HEK293T (cell line): ENCODE data around the gene AKAP4.

Experiments
- BHLHE40 ChIP-seq: fragments of 450-650 bp; IDR thresholded peaks from 2 replicates; pipeline ENCODE4 v1.6.1; 2016; ENCODE audit warnings: mild to moderate bottlenecking, moderate library complexity, borderline replicate concordance
- ELF4 ChIP-seq: fragments of 450-650 bp; IDR thresholded peaks from 2 replicates; pipeline ENCODE4 v1.6.1; 2017; ENCODE audit warnings: antibody characterized with exemption
- L3MBTL2 ChIP-seq: fragments of 450-650 bp; conservative IDR thresholded peaks from 2 replicates; pipeline ENCODE4 v1.6.1; 2016; ENCODE audit warnings: mild to moderate bottlenecking
- SP1 ChIP-seq: fragments of 450-650 bp; IDR thresholded peaks from 2 replicates; pipeline ENCODE4 v1.6.1; 2017
- ZNF384 ChIP-seq: fragments of 450-650 bp; IDR thresholded peaks from 2 replicates; pipeline ENCODE4 v1.6.1; 2016

DNA sequence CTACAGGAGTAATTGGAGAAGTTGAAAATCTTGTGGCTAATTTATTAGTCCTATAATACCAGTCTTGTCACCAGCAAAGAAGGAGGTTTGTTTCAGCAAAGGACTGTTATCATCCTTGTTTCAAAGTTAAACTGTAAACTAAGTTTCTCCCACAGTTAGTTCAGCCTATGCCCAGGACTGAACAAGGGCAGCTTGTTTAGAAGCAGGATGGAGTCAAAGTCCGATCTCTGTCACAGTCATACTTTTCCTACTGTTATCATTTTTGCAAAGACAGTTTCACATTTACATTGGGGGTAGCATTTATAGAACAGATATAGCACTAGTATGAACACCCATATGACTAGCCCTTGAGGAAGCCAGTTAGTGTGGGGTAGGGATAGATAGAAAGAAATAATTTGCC, 46.4 kb downstream of the AKAP4 start:
- TF ChIP-seq ZNF384, result no peak
- TF ChIP-seq SP1, result no peak
- no peak for TF ChIP-seq ELF4
- TF ChIP-seq BHLHE40, result no peak
- TF ChIP-seq L3MBTL2, result no peak
